GM19025 (cell line): Measurements from ENCODE around the gene TMEM221.

Experiments used
- ATAC-seq: cut with Tn5 transposase; IDR thresholded peaks from one replicate; pipeline ENCODE4 v1.9.1; 2021; ENCODE audit warnings: mild to moderate bottlenecking, low read depth, moderate library complexity; ENCODE audit not compliant: unreplicated experiment

The TMEM221 gene

GRCh38 chr19:17448131-17448967, at the start of gene TMEM221:
Gene TMEM221, minus strand, starts transcription at chr19:17448668. Its CDS starts 206 bp downstream, at chr19:17448462.
- ATAC-seq = no peak

GRCh38 chr19:17497149-17497798, 48.8 kb upstream of the TMEM221 start:
- no peak for ATAC-seq

- no peak for ATAC-seq
These were observed 48.0 kb upstream of the TMEM221 start for GRCh38 chr19:17496337-17496997.

- ATAC-seq = no peak
These were observed 47.3 kb upstream of the TMEM221 start for GRCh38 chr19:17495639-17496296.

- ATAC-seq = no peak
These were observed 42.8 kb upstream of the TMEM221 start for GRCh38 chr19:17491287-17491686.

GRCh38 chr19:17490411-17490810, 41.9 kb upstream of the TMEM221 start:
- ATAC-seq = no peak

GRCh38 chr19:17489392-17490030, 41.0 kb upstream of the TMEM221 start:
- no peak for ATAC-seq

GRCh38 chr19:17488593-17489391, 40.3 kb upstream of the TMEM221 start:
- no peak for ATAC-seq

- ATAC-seq = no peak
These were observed 39.0 kb upstream of the TMEM221 start for GRCh38 chr19:17487284-17488121.

GRCh38 chr19:17486545-17487240, 38.2 kb upstream of the TMEM221 start:
- no peak for ATAC-seq

- no peak for ATAC-seq
These were observed 36.2 kb upstream of the TMEM221 start for GRCh38 chr19:17484520-17485185.

- ATAC-seq = no peak
These were observed 35.1 kb upstream of the TMEM221 start for GRCh38 chr19:17483605-17484002.

GRCh38 chr19:17482877-17483604, 34.6 kb upstream of the TMEM221 start:
- ATAC-seq = no peak

- no peak for ATAC-seq
These were observed 33.5 kb upstream of the TMEM221 start for GRCh38 chr19:17481986-17482385.

GRCh38 chr19:17479325-17479791, 30.9 kb upstream of the TMEM221 start:
- ATAC-seq = no peak

- no peak for ATAC-seq
These were observed 27.2 kb upstream of the TMEM221 start for GRCh38 chr19:17475541-17476115.
